ENCODE data around the gene C6orf132. TPM values are rescaled to one million over a fixed set of nuclear protein-coding genes. Genes with fewer than 3 reads are reported as not detected.

The C6orf132 gene
- total and polyA plus RNA-seq, 2 of the 8 experiments (the other 6 are each of a cell fraction or from before 2014, with no cell fraction given) = 31.5 to 64.0 TPM

DNA sequence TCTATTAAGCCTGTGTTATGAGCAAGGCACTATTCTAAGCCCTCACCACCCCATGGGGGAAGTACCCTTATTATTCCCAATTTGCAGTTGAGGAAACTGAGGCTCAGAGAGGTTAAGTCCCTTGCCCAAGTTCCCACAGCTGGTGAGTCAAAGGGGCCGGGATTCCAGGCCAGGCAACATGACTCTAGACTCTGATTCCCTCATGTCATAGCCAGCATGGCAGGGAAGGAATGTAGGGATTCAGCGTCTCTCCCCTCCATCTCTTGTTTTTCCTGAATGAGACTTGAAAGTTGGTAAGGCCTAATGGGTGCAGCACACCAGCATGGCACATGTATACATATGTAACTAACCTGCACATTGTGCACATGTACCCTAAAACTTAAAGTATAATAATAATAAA is 6.7 kb downstream of the C6orf132 start (continued):
- TF ChIP-seq, protein P1, sequence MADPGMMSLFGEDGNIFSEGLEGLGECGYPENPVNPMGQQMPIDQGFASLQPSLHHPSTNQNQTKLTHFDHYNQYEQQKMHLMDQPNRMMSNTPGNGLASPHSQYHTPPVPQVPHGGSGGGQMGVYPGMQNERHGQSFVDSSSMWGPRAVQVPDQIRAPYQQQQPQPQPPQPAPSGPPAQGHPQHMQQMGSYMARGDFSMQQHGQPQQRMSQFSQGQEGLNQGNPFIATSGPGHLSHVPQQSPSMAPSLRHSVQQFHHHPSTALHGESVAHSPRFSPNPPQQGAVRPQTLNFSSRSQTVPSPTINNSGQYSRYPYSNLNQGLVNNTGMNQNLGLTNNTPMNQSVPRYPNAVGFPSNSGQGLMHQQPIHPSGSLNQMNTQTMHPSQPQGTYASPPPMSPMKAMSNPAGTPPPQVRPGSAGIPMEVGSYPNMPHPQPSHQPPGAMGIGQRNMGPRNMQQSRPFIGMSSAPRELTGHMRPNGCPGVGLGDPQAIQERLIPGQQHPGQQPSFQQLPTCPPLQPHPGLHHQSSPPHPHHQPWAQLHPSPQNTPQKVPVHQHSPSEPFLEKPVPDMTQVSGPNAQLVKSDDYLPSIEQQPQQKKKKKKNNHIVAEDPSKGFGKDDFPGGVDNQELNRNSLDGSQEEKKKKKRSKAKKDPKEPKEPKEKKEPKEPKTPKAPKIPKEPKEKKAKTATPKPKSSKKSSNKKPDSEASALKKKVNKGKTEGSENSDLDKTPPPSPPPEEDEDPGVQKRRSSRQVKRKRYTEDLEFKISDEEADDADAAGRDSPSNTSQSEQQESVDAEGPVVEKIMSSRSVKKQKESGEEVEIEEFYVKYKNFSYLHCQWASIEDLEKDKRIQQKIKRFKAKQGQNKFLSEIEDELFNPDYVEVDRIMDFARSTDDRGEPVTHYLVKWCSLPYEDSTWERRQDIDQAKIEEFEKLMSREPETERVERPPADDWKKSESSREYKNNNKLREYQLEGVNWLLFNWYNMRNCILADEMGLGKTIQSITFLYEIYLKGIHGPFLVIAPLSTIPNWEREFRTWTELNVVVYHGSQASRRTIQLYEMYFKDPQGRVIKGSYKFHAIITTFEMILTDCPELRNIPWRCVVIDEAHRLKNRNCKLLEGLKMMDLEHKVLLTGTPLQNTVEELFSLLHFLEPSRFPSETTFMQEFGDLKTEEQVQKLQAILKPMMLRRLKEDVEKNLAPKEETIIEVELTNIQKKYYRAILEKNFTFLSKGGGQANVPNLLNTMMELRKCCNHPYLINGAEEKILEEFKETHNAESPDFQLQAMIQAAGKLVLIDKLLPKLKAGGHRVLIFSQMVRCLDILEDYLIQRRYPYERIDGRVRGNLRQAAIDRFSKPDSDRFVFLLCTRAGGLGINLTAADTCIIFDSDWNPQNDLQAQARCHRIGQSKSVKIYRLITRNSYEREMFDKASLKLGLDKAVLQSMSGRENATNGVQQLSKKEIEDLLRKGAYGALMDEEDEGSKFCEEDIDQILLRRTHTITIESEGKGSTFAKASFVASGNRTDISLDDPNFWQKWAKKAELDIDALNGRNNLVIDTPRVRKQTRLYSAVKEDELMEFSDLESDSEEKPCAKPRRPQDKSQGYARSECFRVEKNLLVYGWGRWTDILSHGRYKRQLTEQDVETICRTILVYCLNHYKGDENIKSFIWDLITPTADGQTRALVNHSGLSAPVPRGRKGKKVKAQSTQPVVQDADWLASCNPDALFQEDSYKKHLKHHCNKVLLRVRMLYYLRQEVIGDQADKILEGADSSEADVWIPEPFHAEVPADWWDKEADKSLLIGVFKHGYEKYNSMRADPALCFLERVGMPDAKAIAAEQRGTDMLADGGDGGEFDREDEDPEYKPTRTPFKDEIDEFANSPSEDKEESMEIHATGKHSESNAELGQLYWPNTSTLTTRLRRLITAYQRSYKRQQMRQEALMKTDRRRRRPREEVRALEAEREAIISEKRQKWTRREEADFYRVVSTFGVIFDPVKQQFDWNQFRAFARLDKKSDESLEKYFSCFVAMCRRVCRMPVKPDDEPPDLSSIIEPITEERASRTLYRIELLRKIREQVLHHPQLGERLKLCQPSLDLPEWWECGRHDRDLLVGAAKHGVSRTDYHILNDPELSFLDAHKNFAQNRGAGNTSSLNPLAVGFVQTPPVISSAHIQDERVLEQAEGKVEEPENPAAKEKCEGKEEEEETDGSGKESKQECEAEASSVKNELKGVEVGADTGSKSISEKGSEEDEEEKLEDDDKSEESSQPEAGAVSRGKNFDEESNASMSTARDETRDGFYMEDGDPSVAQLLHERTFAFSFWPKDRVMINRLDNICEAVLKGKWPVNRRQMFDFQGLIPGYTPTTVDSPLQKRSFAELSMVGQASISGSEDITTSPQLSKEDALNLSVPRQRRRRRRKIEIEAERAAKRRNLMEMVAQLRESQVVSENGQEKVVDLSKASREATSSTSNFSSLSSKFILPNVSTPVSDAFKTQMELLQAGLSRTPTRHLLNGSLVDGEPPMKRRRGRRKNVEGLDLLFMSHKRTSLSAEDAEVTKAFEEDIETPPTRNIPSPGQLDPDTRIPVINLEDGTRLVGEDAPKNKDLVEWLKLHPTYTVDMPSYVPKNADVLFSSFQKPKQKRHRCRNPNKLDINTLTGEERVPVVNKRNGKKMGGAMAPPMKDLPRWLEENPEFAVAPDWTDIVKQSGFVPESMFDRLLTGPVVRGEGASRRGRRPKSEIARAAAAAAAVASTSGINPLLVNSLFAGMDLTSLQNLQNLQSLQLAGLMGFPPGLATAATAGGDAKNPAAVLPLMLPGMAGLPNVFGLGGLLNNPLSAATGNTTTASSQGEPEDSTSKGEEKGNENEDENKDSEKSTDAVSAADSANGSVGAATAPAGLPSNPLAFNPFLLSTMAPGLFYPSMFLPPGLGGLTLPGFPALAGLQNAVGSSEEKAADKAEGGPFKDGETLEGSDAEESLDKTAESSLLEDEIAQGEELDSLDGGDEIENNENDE (IDR thresholded peaks at IDR 0.05; ENCODE audit: insufficient replicate concordance, low read length) = no peak
- TF ChIP-seq BCL11A (IDR thresholded peaks at IDR 0.05; ENCODE audit: low read depth in 2 of 2, low read length in 2 of 2) = no peak
- no peak for TF ChIP-seq ATF3 (IDR thresholded peaks at IDR 0.05; ENCODE audit: insufficient read depth, low read depth, low read length)
- TF ChIP-seq RAD21 (IDR thresholded peaks at IDR 0.05 in 1 of 2, conservative IDR thresholded peaks at IDR 0.05 in 1 of 2; ENCODE audit: low read depth in 2 of 2, low read length in 2 of 2) = no peak
- TF ChIP-seq ATF2 (IDR thresholded peaks at IDR 0.05; ENCODE audit: low read length) = no peak
- TF ChIP-seq EGR1 (IDR thresholded peaks at IDR 0.05; ENCODE audit: borderline replicate concordance, low read depth, low read length) = no peak
- no peak for TF ChIP-seq TBP (IDR thresholded peaks at IDR 0.05; ENCODE audit: low read depth, low read length)

All from H1 (cell line).